ENCODE data around the gene MYLK4. TPM values are rescaled to one million over a fixed set of nuclear protein-coding genes. Genes with fewer than 3 reads are reported as not detected.

Gene MYLK4
- polyA plus RNA-seq, 1 experiment: 0.21 TPM

GRCh38 chr6:2772840-2773239 lies 22.1 kb upstream of the MYLK4 start:
- ChIA-PET CTCF (interaction anchor here (0.9 to 2.0 kb wide), 8 partner anchors 11 to 182 kb away, joined by 3 to 15 read pairs (median 4); partner anchors contain the start of gene MYLK4), POLR2A (interaction anchor here (1.4 kb wide), 1 partner anchor 8 kb away, joined by 6 read pairs; the partner anchor contains the start of gene WRNIP1)
- DNase-seq (ENCODE audit: low read depth, low spot score): no peak
- H3K4me3 ChIP-seq (ENCODE audit: low read depth, low read length): no peak overlapping the region
- no peak for TF ChIP-seq CTCF (IDR thresholded peaks at IDR 0.05; ENCODE audit: low read depth, low read length)
- H3K27me3 ChIP-seq (ENCODE audit: control insufficient read depth, insufficient read depth, low read length): no peaks in the 10 kb centered on the region
- no peak overlapping the region for H3K27ac ChIP-seq (ENCODE audit: low read depth, low read length)
- H3K9me3 ChIP-seq (ENCODE audit: control insufficient read depth, insufficient read depth, low read length): no peaks in the 10 kb centered on the region

- no peak overlapping the region for H3K27ac ChIP-seq (ENCODE audit: low read depth, low read length)
- POLR2A ChIA-PET: no interaction called here
- H3K4me3 ChIP-seq (ENCODE audit: low read depth, low read length): no peak overlapping the region
- CTCF ChIA-PET: interaction anchor here (1.1 to 5.8 kb wide), 3 partner anchors 13 to 22 kb away, joined by 4 to 46 read pairs (median 11); partner anchors contain the start of gene MYLK4
- no peak for TF ChIP-seq CTCF (IDR thresholded peaks at IDR 0.05; ENCODE audit: low read depth, low read length)
- no peak for DNase-seq (ENCODE audit: low read depth, low spot score)
- H3K9me3 ChIP-seq (ENCODE audit: control insufficient read depth, insufficient read depth, low read length): no peaks in the 10 kb centered on the region; the same call in 1 of the 2 replicates
- no peaks in the 10 kb centered on the region for H3K27me3 ChIP-seq (ENCODE audit: control insufficient read depth, insufficient read depth, low read length)
These were observed 20.4 kb upstream of the MYLK4 start for GRCh38 chr6:2771079-2771478.

GRCh38 chr6:2770171-2770570 lies 19.4 kb upstream of the MYLK4 start:
- no peak for DNase-seq (ENCODE audit: low read depth, low spot score)

GRCh38 chr6:2768696-2769095 lies 18.0 kb upstream of the MYLK4 start:
- CTCF ChIA-PET: interaction anchor here (0.7 to 5.8 kb wide), 8 partner anchors 12 to 184 kb away, joined by 3 to 46 read pairs (median 10); partner anchors contain the start of gene MYLK4
- POLR2A ChIA-PET: no interaction called here
- TF ChIP-seq CTCF (IDR thresholded peaks at IDR 0.05; ENCODE audit: low read depth, low read length): no peak

More at GRCh38 chr6:2770171-2770570, 19.4 kb upstream of the MYLK4 start:
- Histone ChIP-seq H3K4me3 (ENCODE audit: low read depth, low read length) (no peak overlapping the region), H3K27ac (ENCODE audit: low read depth, low read length) (no peak overlapping the region), H3K9me3 (ENCODE audit: control insufficient read depth, insufficient read depth, low read length) (no peaks in the 10 kb centered on the region; the same call in 1 of the 2 replicates), H3K27me3 (ENCODE audit: control insufficient read depth, insufficient read depth, low read length) (no peaks in the 10 kb centered on the region)
- POLR2A ChIA-PET: no interaction called here
- no peak for TF ChIP-seq CTCF (IDR thresholded peaks at IDR 0.05; ENCODE audit: low read depth, low read length)
- CTCF ChIA-PET: interaction anchor here (1.1 to 5.8 kb wide), 6 partner anchors 13 to 182 kb away, joined by 4 to 46 read pairs (median 14); partner anchors contain the start of gene MYLK4

More at GRCh38 chr6:2768696-2769095, 18.0 kb upstream of the MYLK4 start:
- H3K27me3 ChIP-seq (ENCODE audit: control insufficient read depth, insufficient read depth, low read length): no peaks in the 10 kb centered on the region
- peaks cover under 1% of the 10 kb centered on the region; the same call in 1 of the 2 replicates for H3K9me3 ChIP-seq (ENCODE audit: control insufficient read depth, insufficient read depth, low read length)
- H3K27ac ChIP-seq (ENCODE audit: low read depth, low read length): no peak overlapping the region
- no peak for DNase-seq (ENCODE audit: low read depth, low spot score)
- H3K4me3 ChIP-seq (ENCODE audit: low read depth, low read length): peak overlapping the region; percentile 91
